Prostate gland (tissue), 2 donors: ENCODE results near the gene KCTD1. TPM values are rescaled to one million over a fixed set of nuclear protein-coding genes. Genes with fewer than 3 reads are reported as not detected.

Source experiments
- DNase-seq: peaks from one replicate; pipeline ENCODE4 v3.0.0-alpha.2; 2019; ENCODE audit warnings: low spot score
- H3K27ac ChIP-seq, 2 donors: fragments of 200-600 bp; sonication (generic); 2 replicates each; pipeline ENCODE4 v1.5.1; 2017 to 2019
- H3K27me3 ChIP-seq: fragments of 200-600 bp; sonication (generic); replicated peaks from 2 replicates; pipeline ENCODE4 v1.5.1; 2019; ENCODE audit not compliant: insufficient read depth
- H3K36me3 ChIP-seq, 2 donors: fragments of 200-600 bp; sonication (generic); 1 replicate in 1 of 2; 2 replicates in 1 of 2; pipeline versions ENCODE4 v1.5.1 to v1.8.1; 2017 to 2019
- H3K4me1 ChIP-seq: fragments of 200-600 bp; sonication (generic); replicated peaks from 2 replicates; pipeline ENCODE4 v1.5.1; 2019
- H3K4me3 ChIP-seq, 2 donors: fragments of 200-600 bp; sonication (generic); 2 replicates each; pipeline ENCODE4 v1.5.1; 2017 to 2019
- H3K9me3 ChIP-seq: fragments of 200-600 bp; sonication (generic); 2 replicates; pipeline ENCODE4 v1.5.1; 2017
- CTCF ChIP-seq, 4 experiments: fragments of 200-600 bp in 2 of 4; fragments of 450-650 bp in 2 of 4; sonication (generic) in 2 of 4; IDR thresholded peaks; 1 replicate in 3 of 4; 2 replicates in 1 of 4; pipeline ENCODE4 v1.5.1; 2016 to 2019; ENCODE audit warnings: antibody characterized with exemption in 4 of 4, mild to moderate bottlenecking in 2 of 4, moderate library complexity in 2 of 4
- POLR2A ChIP-seq: fragments of 450-650 bp; IDR thresholded peaks from one replicate; pipeline ENCODE4 v1.6.1; 2016; ENCODE audit warnings: antibody characterized with exemption, mild to moderate bottlenecking
- POLR2AphosphoS5 ChIP-seq: sonication (generic); formaldehyde crosslinking; IDR thresholded peaks from one replicate; pipeline ENCODE4 v1.6.1; 2017; ENCODE audit warnings: antibody characterized with exemption
- WGBS: methylation state at CpG from one replicate; pipeline ENCODE4 v1.1.5; 2018; 5-methylcytosine and 5-hydroxymethylcytosine counted together
- intact Hi-C: fragments of 100-400 bp; cut with DNase I; formaldehyde crosslinking; loops from one replicate; pipeline ENCODE4 v1.14.2; 2022
- total RNA-seq, 2 donors: library from RNA; depleted of rRNA; stranded (reverse); fragments of >200 nt; gene quantifications; one replicate each; pipeline ENCODE4 v1.1.0, GENCODE V29; 2016

Gene KCTD1
- total RNA-seq, 2 donors from 2014 or later: 24.7 to 40.5 TPM

- no peak for TF ChIP-seq POLR2A
- TF ChIP-seq POLR2AphosphoS5: peak; percentile 38
- TF ChIP-seq CTCF (IDR thresholded peaks at IDR 0.05): peak in 3 of 4 experiments; percentile 33 to 57 (median 42)
- no peak for DNase-seq
- Histone ChIP-seq H3K4me1 (no peaks in the 10 kb centered on the region), H3K36me3 (no peaks in the 10 kb centered on the region), H3K9me3 (no peaks in the 10 kb centered on the region), H3K4me3 (no peak overlapping the region), H3K27ac (no peak overlapping the region), H3K27me3 (no peaks in the 10 kb centered on the region)
- WGBS: 34% methylated on average over 4 of the region's 4 CpGs
- intact Hi-C loops: no loop called here
These were observed 79.4 kb downstream of the KCTD1 start for GRCh38 chr18:26468931-26469340.

- no peaks in the 10 kb centered on the region for H3K4me1 ChIP-seq
- no peak for TF ChIP-seq POLR2A
- no peak for DNase-seq
- no peaks in the 10 kb centered on the region for H3K9me3 ChIP-seq
- no peak overlapping the region for H3K27ac ChIP-seq
- intact Hi-C loops: no loop called here
- H3K36me3 ChIP-seq: no peaks in the 10 kb centered on the region
- no peak overlapping the region for H3K4me3 ChIP-seq
- H3K27me3 ChIP-seq: no peaks in the 10 kb centered on the region
- 99% methylated on average over 10 of the region's 10 CpGs for WGBS
These were observed 82.3 kb downstream of the KCTD1 start for GRCh38 chr18:26466026-26466425.

- H3K27me3 ChIP-seq: no peaks in the 10 kb centered on the region
- intact Hi-C loops: no loop called here
- no peaks in the 10 kb centered on the region for H3K9me3 ChIP-seq
- H3K4me3 ChIP-seq: no peak overlapping the region
- no peak overlapping the region for H3K27ac ChIP-seq
- 95% methylated on average over 12 of the region's 12 CpGs for WGBS
- no peaks in the 10 kb centered on the region for H3K36me3 ChIP-seq
- DNase-seq: no peak
- TF ChIP-seq POLR2AphosphoS5 (no peak), CTCF (IDR thresholded peaks at IDR 0.05) (no peak), POLR2A (no peak)
- no peaks in the 10 kb centered on the region for H3K4me1 ChIP-seq
These were observed 82.9 kb downstream of the KCTD1 start for GRCh38 chr18:26465431-26465830.

- no peak for DNase-seq
- H3K27me3 ChIP-seq: no peaks in the 10 kb centered on the region
- H3K4me1 ChIP-seq: no peaks in the 10 kb centered on the region
- no peak for TF ChIP-seq CTCF (IDR thresholded peaks at IDR 0.05)
- TF ChIP-seq POLR2AphosphoS5: no peak
- TF ChIP-seq POLR2A: no peak
- H3K9me3 ChIP-seq: no peaks in the 10 kb centered on the region
- intact Hi-C loops: no loop called here
- no peak overlapping the region for H3K27ac ChIP-seq
- H3K36me3 ChIP-seq: no peaks in the 10 kb centered on the region
- no peak overlapping the region for H3K4me3 ChIP-seq
- WGBS: 86% methylated on average over 11 of the region's 11 CpGs
These were observed 84.0 kb downstream of the KCTD1 start for GRCh38 chr18:26464128-26465011.

- no peaks in the 10 kb centered on the region for H3K4me1 ChIP-seq
- WGBS: 85% methylated on average over 4 of the region's 4 CpGs
- H3K27me3 ChIP-seq: no peaks in the 10 kb centered on the region
- no peak for DNase-seq
- no peaks in the 10 kb centered on the region for H3K9me3 ChIP-seq
- H3K36me3 ChIP-seq: no peaks in the 10 kb centered on the region
- H3K4me3 ChIP-seq: no peak overlapping the region
- TF ChIP-seq POLR2A (no peak), POLR2AphosphoS5 (no peak), CTCF (IDR thresholded peaks at IDR 0.05) (no peak)
- intact Hi-C loops: no loop called here
- no peak overlapping the region for H3K27ac ChIP-seq
These were observed 86.0 kb downstream of the KCTD1 start for GRCh38 chr18:26462355-26462754.
